ENCODE data around the gene FKBP5.
"Not testable (repeated sequence)": the region's sequence is repeated elsewhere in the genome, so short reads cannot be mapped to it uniquely, and the experiment has no call there.

FKBP5 gene

GRCh38 chr6:35673755-35674154 is 15.0 kb downstream of the FKBP5 start:
- DNase-seq (ENCODE audit: low read depth, low spot score): no peak
- H3K4me3 ChIP-seq (ENCODE audit: low read depth, low read length): no peak overlapping the region
- in situ Hi-C loops (cut with HindIII; ENCODE audit: low sequenced_read_pairs): no loop called here
- TF ChIP-seq CTCF (IDR thresholded peaks at IDR 0.05; ENCODE audit: low read depth, low read length): no peak

- DNase-seq (ENCODE audit: low read depth, low spot score); H3K4me3 ChIP-seq (ENCODE audit: low read depth, low read length); in situ Hi-C loops (cut with HindIII; ENCODE audit: low sequenced_read_pairs): not testable (repeated sequence)
Measured at GRCh38 chr6:35673284-35673666, 15.4 kb downstream of the FKBP5 start.

- H3K4me3 ChIP-seq (ENCODE audit: low read depth, low read length); DNase-seq (ENCODE audit: low read depth, low spot score); in situ Hi-C loops (cut with HindIII; ENCODE audit: low sequenced_read_pairs): not testable (repeated sequence)
Measured at GRCh38 chr6:35670453-35670852, 18.3 kb downstream of the FKBP5 start.

GRCh38 chr6:35669451-35670045 is 19.2 kb downstream of the FKBP5 start:
- H3K4me3 ChIP-seq (ENCODE audit: low read depth, low read length): no peak overlapping the region
- no peak for TF ChIP-seq CTCF (IDR thresholded peaks at IDR 0.05; ENCODE audit: low read depth, low read length)
- in situ Hi-C loops (cut with HindIII; ENCODE audit: low sequenced_read_pairs): no loop called here
- peak; percentile 60 for DNase-seq (ENCODE audit: low read depth, low spot score)

- TF ChIP-seq CTCF (IDR thresholded peaks at IDR 0.05; ENCODE audit: low read depth, low read length): no peak
- H3K4me3 ChIP-seq (ENCODE audit: low read depth, low read length): no peak overlapping the region
- no peak for DNase-seq (ENCODE audit: low read depth, low spot score)
- in situ Hi-C loops (cut with HindIII; ENCODE audit: low sequenced_read_pairs): no loop called here
Measured at GRCh38 chr6:35668744-35669450, 19.8 kb downstream of the FKBP5 start.

GRCh38 chr6:35668096-35668495 is 20.6 kb downstream of the FKBP5 start:
- no peak overlapping the region for H3K4me3 ChIP-seq (ENCODE audit: low read depth, low read length)
- TF ChIP-seq CTCF (IDR thresholded peaks at IDR 0.05; ENCODE audit: low read depth, low read length): no peak
- in situ Hi-C loops (cut with HindIII; ENCODE audit: low sequenced_read_pairs): no loop called here
- no peak for DNase-seq (ENCODE audit: low read depth, low spot score)

GRCh38 chr6:35665573-35665972 is 23.1 kb downstream of the FKBP5 start:
- no peak for DNase-seq (ENCODE audit: low read depth, low spot score)
- in situ Hi-C loops (cut with HindIII; ENCODE audit: low sequenced_read_pairs): no loop called here
- H3K4me3 ChIP-seq (ENCODE audit: low read depth, low read length): no peak overlapping the region
- TF ChIP-seq CTCF (IDR thresholded peaks at IDR 0.05; ENCODE audit: low read depth, low read length): no peak

Data from astrocyte of the spinal cord (primary cell).